Measurements from ENCODE around the gene IL32. TPM values are rescaled to one million over a fixed set of nuclear protein-coding genes. Genes with fewer than 3 reads are reported as not detected.
A peak's percentile ranks its signal among the peaks of the same experiment; 100 is the strongest.

Gene IL32
- total RNA-seq, result 960 and 1,559 TPM in 2 replicates

- DNase-seq (ENCODE audit: extremely low read depth, low read depth, low spot score), result no peak
These were observed at the start of gene IL32 for GRCh38 chr16:3065069-3065741. Gene IL32, plus strand, starts transcription at chr16:3065640. Its CDS starts 172 bp downstream, at chr16:3065812.

- DNase-seq (ENCODE audit: extremely low read depth, low read depth, low spot score), result no peak
These were observed 49.4 kb upstream of the IL32 start for GRCh38 chr16:3015865-3016521.

- DNase-seq (ENCODE audit: extremely low read depth, low read depth, low spot score), result no peak
These were observed 48.1 kb upstream of the IL32 start for GRCh38 chr16:3017344-3017743.

GRCh38 chr16:3017794-3018506, 47.5 kb upstream of the IL32 start, which contains the start of gene CLDN6:
Gene CLDN6, minus strand, starts transcription at chr16:3018183. Its CDS starts 2,162 bp downstream, at chr16:3016021.
- no peak for DNase-seq (ENCODE audit: extremely low read depth, low read depth, low spot score)

GRCh38 chr16:3019594-3020246, 45.7 kb upstream of the IL32 start:
- DNase-seq (ENCODE audit: extremely low read depth, low read depth, low spot score), result no peak

GRCh38 chr16:3020247-3020603, 45.2 kb upstream of the IL32 start, which contains the start of gene TNFRSF12A:
Gene TNFRSF12A, plus strand, starts transcription at chr16:3020368. Its CDS starts 30 bp downstream, at chr16:3020398.
- no peak for DNase-seq (ENCODE audit: extremely low read depth, low read depth, low spot score)

- no peak for DNase-seq (ENCODE audit: extremely low read depth, low read depth, low spot score)
These were observed 44.6 kb upstream of the IL32 start for GRCh38 chr16:3020604-3021448.

GRCh38 chr16:3021449-3022207, 43.8 kb upstream of the IL32 start:
- no peak for DNase-seq (ENCODE audit: extremely low read depth, low read depth, low spot score)

- DNase-seq (ENCODE audit: extremely low read depth, low read depth, low spot score), result no peak
These were observed 43.2 kb upstream of the IL32 start for GRCh38 chr16:3022208-3022683.

GRCh38 chr16:3022684-3023414, 42.6 kb upstream of the IL32 start:
- no peak for DNase-seq (ENCODE audit: extremely low read depth, low read depth, low spot score)

GRCh38 chr16:3023415-3023668, 42.1 kb upstream of the IL32 start:
- DNase-seq (ENCODE audit: extremely low read depth, low read depth, low spot score), result no peak

- DNase-seq (ENCODE audit: extremely low read depth, low read depth, low spot score), result peak; percentile 93
These were observed 41.6 kb upstream of the IL32 start, which contains the start of the genes HCFC1R1 and THOC6 for GRCh38 chr16:3023669-3024478. Gene HCFC1R1, minus strand, starts transcription at chr16:3023942. Its CDS starts 1 bp downstream, at chr16:3023941. Gene THOC6, plus strand, starts transcription at chr16:3024035. Its CDS starts 292 bp downstream, at chr16:3024327.

GRCh38 chr16:3025032-3026002, 40.1 kb upstream of the IL32 start:
- no peak for DNase-seq (ENCODE audit: extremely low read depth, low read depth, low spot score)

- no peak for DNase-seq (ENCODE audit: extremely low read depth, low read depth, low spot score)
These were observed 39.4 kb upstream of the IL32 start for GRCh38 chr16:3026003-3026378.

- DNase-seq (ENCODE audit: extremely low read depth, low read depth, low spot score), result no peak
These were observed 38.6 kb upstream of the IL32 start for GRCh38 chr16:3026609-3027488.

- no peak for DNase-seq (ENCODE audit: extremely low read depth, low read depth, low spot score)
These were observed 38.0 kb upstream of the IL32 start for GRCh38 chr16:3027489-3027795.

All from glomerular endothelial cell (primary cell).